NCI-H748 treated with DMSO at 0.1 percent for 48 hours (cell line): Measurements from ENCODE around the gene TMEM18.

Experiments
- DNase-seq: peaks from one replicate; lab custom pipeline; 2025; lab: John Stamatoyannopoulos, UW

Gene TMEM18

GRCh38 chr2:650343-651310 lies 26.6 kb downstream of the TMEM18 start:
- no peak for DNase-seq

GRCh38 chr2:649426-650342 lies 27.5 kb downstream of the TMEM18 start:
- DNase-seq, result no peak

DNA sequence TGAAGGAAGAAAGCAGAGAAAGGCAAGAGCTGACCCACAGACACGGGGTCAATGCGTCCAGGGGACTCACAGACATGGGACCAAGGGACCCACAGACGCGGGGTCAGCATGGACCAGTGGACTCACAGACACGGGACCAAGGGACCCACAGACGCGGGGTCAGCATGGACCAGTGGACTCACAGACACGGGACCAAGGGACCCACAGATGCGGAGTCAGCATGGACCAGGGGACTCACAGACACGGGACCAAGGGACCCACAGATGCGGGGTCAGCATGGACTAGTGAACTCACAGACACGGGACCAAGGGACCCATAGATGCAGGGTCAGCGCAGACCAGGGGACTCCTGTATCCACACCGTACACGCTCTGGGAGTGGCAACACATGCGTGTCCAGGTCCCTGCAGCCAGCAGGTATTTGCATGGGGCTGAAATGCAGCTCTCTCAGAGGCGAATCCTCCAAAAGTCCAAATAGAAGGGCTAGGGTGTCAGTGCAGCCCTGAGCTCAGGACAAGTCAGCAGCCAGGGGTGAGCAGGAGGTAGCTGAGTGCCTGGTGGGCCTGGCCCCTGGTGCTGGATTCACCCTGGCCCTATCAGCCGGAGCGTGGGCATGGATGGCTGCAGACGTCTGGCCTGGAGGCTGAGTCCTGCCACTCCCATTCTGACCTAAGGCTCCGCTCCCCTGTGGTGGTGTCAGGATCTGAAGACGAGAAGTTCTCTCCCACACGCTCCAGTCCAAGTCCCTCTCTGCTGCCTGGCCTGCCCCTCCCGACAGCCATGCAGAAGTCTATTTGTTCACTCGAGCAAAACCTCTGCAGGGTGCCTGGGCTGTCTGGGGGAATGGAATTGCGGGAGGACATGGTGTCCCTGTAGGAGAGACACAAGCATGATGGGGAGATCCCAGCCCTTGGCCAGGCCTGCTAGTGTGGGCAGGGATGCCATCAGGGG lies 28.5 kb downstream of the TMEM18 start:
- DNase-seq, result no peak

DNA sequence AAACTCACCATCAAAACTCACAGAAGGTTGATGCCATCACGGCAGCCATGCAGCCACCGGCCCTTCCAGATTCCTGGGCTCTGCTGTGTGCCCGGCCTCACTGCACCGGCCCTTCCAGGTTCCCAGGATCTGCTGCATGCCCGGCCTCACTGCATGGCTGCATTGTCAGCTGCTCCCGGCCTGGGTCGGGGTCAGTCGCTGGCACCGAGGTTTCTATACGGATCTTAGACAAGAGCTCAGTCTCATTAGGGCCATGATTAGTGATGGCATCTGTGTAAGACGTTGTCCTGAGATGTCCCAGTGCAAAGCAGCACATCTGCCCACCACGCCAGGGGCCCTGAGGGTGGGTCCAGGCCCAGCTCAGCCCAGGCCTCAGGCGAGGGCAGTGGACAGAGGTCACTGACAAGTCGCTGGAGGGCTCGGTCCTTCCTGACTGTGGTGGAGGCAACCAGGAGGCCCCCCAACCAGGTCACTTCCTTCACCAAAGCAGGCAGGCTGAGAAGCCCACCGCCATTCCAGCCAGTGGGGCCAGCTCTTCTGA lies 29.4 kb downstream of the TMEM18 start:
- DNase-seq, result no peak

DNA sequence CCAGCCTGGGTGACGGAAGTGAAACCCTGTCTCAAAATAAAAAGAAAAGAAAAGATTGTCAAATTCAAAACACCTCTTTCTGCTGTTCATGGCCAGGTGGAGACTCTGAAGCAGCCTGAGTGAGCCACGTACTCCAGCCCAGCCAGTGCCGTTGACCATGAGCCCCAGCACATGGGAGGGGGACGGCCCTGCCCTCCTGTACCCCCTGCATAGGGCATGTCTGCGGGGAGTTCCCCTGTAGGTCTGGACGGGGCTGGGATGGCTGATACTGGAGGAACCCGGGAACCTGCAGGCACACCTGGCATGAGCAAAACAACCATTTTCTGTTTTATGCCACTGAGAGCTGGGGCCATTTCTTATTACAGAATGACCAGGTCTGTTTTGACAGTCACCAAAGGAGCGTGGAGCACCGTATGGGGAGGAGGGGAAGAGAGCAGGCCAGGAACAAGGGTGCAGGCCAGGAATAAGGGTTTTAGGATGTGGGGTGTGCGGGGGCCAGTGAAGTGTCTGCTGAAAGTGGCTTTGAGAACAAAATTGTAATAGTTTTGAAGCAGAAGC lies 30.1 kb downstream of the TMEM18 start:
- no peak for DNase-seq

- DNase-seq, result no peak
Observed at GRCh38 chr2:644871-645270, 32.3 kb downstream of the TMEM18 start.

GRCh38 chr2:643761-644160 lies 33.4 kb downstream of the TMEM18 start:
- DNase-seq, result no peak

- no peak for DNase-seq
Observed at GRCh38 chr2:643334-643733, 33.9 kb downstream of the TMEM18 start.

GRCh38 chr2:641872-642815 lies 35.1 kb downstream of the TMEM18 start:
- no peak for DNase-seq

GRCh38 chr2:641164-641871 lies 35.9 kb downstream of the TMEM18 start:
- no peak for DNase-seq

DNA sequence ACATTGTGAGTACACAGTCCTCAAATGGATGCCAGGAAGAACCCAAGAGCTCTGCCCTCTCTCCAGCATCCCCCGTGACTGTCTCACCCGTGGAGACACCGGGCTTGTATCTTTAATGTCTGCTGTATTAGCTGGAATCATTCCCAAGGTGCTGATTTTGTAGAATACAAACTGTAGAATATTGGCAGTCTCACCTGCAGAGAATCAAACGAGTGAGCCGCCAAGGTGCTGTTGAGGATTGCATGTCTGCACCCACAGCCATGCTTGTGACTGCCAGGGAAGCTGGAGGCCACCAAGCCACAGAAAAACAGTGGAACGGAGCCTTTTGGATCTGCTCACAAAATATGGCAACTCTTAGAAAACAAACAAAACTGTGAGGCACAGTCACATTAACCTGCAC lies 37.5 kb downstream of the TMEM18 start:
- no peak for DNase-seq

DNA sequence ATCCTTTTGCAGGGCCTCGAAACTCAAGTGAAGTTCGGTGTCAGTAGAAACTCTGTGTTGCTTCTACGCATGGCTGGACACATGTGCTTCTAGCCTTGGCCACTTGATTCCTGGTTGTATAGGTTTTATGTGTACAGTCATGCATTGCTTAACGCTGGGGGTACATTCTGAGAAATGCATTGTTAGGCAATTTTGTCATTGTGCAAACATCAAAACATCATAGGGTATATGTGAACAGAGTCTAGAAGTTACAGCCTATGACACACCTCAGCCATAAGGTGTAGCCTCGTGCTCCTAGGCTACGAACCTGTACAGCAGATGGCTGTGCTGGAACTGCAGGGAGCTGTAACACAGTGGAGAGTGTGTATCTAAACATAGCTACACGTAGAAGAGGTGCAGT lies 39.4 kb downstream of the TMEM18 start:
- DNase-seq, result no peak

DNA sequence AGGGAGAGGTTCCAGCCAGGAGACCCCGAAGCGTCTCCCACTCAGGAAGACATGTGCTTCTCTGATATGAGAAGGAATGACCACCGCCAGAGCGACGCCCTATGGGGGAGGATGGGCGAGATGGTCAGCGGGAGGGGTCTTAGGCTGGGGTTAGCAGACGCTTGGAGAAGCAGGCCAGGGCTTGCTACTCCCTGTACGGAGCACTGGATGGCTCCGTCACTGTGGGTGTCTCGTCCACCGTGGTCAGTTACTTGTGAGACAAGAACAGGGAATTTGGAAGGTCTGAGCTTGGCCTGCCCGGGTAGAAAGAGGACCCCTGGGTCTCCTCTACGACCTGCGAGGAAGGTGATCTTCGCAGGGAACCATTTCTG lies 39.8 kb downstream of the TMEM18 start:
- DNase-seq, result no peak

GRCh38 chr2:636641-637405 lies 40.4 kb downstream of the TMEM18 start:
- DNase-seq, result peak; percentile 9

GRCh38 chr2:635687-636621 lies 41.3 kb downstream of the TMEM18 start:
- no peak for DNase-seq

- no peak for DNase-seq
Observed at GRCh38 chr2:634636-635388, 42.4 kb downstream of the TMEM18 start.

DNA sequence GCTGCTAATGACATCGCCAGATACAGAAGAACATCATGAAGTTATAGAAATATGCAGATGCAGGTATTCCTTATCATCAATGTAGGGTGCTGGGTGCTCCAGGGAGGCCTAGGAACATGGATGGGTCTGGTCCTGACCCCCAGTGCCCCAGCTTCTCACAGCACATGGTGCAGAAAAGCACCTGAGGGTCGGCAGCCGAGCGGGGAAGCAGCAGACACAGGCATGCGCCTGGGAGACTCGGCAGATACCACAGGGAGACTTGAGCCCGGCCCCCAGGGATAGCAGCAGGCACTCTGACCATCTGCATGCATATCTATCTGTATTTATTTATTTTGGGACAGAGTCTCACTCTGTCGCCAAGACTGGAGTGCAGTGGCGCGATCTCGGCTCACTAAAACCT lies 43.2 kb downstream of the TMEM18 start:
- DNase-seq, result no peak
